ENCODE results near the gene TIMM17A. TPM values are rescaled to one million over a fixed set of nuclear protein-coding genes. Genes with fewer than 3 reads are reported as not detected.

The TIMM17A gene
- total RNA-seq, result 10 to 100 TPM; 75.8 to 76.8 TPM

DNA sequence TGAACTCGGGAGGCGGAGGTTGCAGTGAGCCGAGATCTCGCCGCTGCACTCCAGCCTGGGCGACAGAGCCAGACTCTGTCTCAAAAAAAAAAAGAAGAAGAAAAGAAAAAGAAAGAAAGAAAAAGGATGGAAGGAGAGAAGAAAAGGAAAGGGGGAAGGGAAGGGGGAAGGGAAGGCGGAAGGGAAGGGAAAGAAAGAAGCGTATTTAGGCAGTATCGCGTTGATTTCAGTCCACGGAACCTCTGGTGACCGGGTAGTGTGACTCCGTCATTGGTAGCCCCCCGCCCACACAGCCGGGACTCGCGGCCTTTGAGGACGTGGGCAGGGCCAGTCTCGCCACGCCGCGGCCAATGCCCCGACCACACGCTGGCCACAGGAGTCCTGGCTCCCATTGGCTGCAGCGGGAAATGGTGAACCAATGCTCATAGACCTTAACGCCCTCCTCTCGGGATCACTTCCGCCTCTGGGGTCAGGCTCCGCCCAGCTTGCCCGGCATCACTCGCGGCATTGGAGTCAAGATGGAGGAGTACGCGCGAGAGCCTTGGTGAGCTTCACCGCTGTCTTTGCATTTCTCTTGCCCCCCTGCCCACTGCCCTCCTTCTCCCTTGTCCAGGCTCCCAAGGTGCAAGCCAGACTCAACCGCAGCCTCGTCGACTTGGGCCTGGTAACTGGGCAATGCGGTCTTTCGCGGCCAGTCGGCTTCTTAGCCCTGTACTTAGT lies at the start of gene TIMM17A:
Gene TIMM17A, plus strand, starts transcription at position 495 of the 720 bp plus-strand sequence. Its CDS starts 24 bp downstream, at position 519.
- POLR2A ChIA-PET, result interaction anchor here (0.8 to 2.8 kb wide), 9 partner anchors 9 to 119 kb away, joined by 3 to 10 read pairs (median 5); partner anchors contain the start of genes LMOD1 and RNPEP

DNA sequence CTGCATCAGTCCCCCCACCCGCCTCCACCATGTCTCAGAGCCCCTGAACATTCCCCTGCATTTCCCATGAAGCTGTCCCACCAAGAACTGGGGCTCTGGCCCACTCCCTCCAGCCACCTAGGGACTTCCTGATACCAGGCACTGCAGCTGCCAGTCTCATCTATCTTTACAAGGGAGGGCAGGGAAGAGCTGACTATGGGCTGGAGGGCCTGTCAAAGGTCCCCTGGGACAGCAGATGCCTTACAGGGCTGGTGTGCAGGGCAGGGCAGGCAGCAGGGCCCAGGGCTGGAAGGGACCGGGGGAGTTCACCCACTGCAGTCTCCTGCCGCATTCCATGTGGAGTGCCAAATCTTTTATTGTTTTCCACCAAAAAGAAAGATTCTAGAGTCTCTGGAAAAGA lies 49.0 kb upstream of the TIMM17A start:
- TF ChIP-seq CTCF (IDR thresholded peaks at IDR 0.05), result no peak
- Mint-ChIP-seq H3K27ac (no peak overlapping the region), H3K4me1 (ENCODE audit: low read depth) (peaks cover 6% of the 10 kb centered on the region), H3K27me3 (no peaks in the 10 kb centered on the region), H3K4me3 (no peak overlapping the region), H3K9me3 (no peaks in the 10 kb centered on the region), H3K36me3 (ENCODE audit: low read depth) (no peaks in the 10 kb centered on the region)
- intact Hi-C loops (cut with micrococcal nuclease), result no loop called here
- DNase-seq (no peak), ATAC-seq (no peak)
- ChIA-PET CTCF (interaction anchor here (3.2 kb wide), 1 partner anchor 10 kb away, joined by 19 read pairs; no protein-coding TSS in a partner anchor), POLR2A (interaction anchor here (0.5 kb wide), 1 partner anchor 47 kb away, joined by 3 read pairs; no protein-coding TSS in a partner anchor)

More for the DNA sequence above, at the start of gene TIMM17A:
- Mint-ChIP-seq H3K36me3 (ENCODE audit: low read depth) (peaks cover 30% of the 10 kb centered on the region), H3K9me3 (no peaks in the 10 kb centered on the region), H3K4me1 (ENCODE audit: low read depth) (peaks cover 17% of the 10 kb centered on the region), H3K27me3 (no peaks in the 10 kb centered on the region), H3K27ac (peak within 1 kb of the TSS; percentile 95), H3K4me3 (peak within 1 kb of the TSS; percentile 98)
- CTCF ChIA-PET, result interaction anchor here (0.9 to 1.4 kb wide), 3 partner anchors 10 to 59 kb away, joined by 3 to 7 read pairs (median 3); no protein-coding TSS in a partner anchor
- TF ChIP-seq CTCF (IDR thresholded peaks at IDR 0.05), result no peak
- peak; percentile 97 for DNase-seq
- intact Hi-C loops (cut with micrococcal nuclease), result no loop called here
- peak; percentile 100 for ATAC-seq

- no peaks in the 10 kb centered on the region for H3K9me3 Mint-ChIP-seq
- DNase-seq (no peak), ATAC-seq (no peak)
- H3K27ac Mint-ChIP-seq, result no peak overlapping the region
- ChIA-PET POLR2A (no interaction called here), CTCF (interaction anchor here (1.0 to 3.2 kb wide), 2 partner anchors 11 to 92 kb away, joined by 5 to 19 read pairs; no protein-coding TSS in a partner anchor)
- TF ChIP-seq CTCF (IDR thresholded peaks at IDR 0.05), result no peak
- H3K27me3 Mint-ChIP-seq, result no peaks in the 10 kb centered on the region
- no peaks in the 10 kb centered on the region for H3K36me3 Mint-ChIP-seq (ENCODE audit: low read depth)
- H3K4me3 Mint-ChIP-seq, result no peak overlapping the region
- intact Hi-C loops (cut with micrococcal nuclease), result no loop called here
- peaks cover 6% of the 10 kb centered on the region for H3K4me1 Mint-ChIP-seq (ENCODE audit: low read depth)
Measured at GRCh38 chr1:201907621-201908020, 47.7 kb upstream of the TIMM17A start.

- Mint-ChIP-seq H3K36me3 (ENCODE audit: low read depth) (no peaks in the 10 kb centered on the region), H3K4me3 (no peak overlapping the region), H3K27ac (no peak overlapping the region), H3K27me3 (peaks cover 4% of the 10 kb centered on the region), H3K4me1 (ENCODE audit: low read depth) (no peaks in the 10 kb centered on the region), H3K9me3 (no peaks in the 10 kb centered on the region)
- CTCF ChIA-PET, result interaction anchor here (0.5 to 0.7 kb wide), 2 partner anchors 16 to 33 kb away, joined by 3 to 4 read pairs; no protein-coding TSS in a partner anchor
- no peak for TF ChIP-seq CTCF (IDR thresholded peaks at IDR 0.05)
- POLR2A ChIA-PET, result no interaction called here
- DNase-seq, result no peak
- intact Hi-C loops (cut with micrococcal nuclease), result no loop called here
- no peak for ATAC-seq
Measured at GRCh38 chr1:201911826-201912571, 43.3 kb upstream of the TIMM17A start.
